ENCODE measurements around the gene CFB. TPM values are rescaled to one million over a fixed set of nuclear protein-coding genes. Genes with fewer than 3 reads are reported as not detected.

Gene CFB
- polyA plus RNA-seq, 1 of the 3 experiments (the other 2 are of a cell fraction), result 42.1 TPM

DNA sequence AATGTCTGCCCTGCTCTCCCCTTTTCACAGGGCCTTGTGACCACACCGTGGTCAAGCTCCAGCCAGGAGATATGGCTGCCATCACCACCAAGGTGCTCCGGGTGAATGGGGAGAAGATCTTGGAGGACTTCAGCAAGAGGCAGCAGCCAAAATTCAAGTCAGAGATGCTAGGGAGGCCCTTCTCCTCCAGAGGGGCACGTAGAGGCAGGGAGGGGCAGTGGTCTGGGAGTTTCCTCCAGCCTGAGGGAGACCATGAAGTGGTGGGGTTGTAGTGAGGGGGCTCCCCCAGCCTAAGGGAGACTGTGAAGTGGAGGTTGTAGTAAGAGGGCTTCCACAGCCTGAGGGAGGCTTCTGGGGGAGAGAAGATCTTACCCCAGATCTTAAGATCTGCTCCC lies 22.0 kb downstream of the CFB start (continued):
- no peak for TF ChIP-seq CTCF (IDR thresholded peaks at IDR 0.05)

DNA sequence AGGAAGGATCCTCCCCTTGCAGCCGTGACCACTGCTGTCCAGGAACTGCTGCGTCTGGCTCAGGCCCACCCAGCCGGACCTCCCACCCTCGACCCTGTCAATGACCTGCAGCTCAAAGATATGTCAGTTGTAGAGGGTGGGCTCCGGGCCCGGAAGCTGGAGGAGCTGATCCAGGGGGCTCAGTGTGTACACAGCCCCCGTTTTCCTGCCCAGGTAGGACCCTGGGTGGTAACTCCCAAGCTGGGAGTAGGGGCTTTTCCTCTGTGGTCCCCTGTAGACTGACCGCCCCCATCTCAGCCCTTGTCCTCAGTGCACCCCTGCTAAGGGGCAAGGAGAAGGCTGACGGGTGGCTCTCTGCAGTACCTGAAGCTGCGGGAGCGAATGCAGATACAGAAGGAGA lies 22.4 kb downstream of the CFB start:
- H2AFZ ChIP-seq (ENCODE audit: low read depth), result no peak overlapping the region
- ChIA-PET POLR2A (interaction anchor here (1.0 to 3.8 kb wide), 2 partner anchors 9 to 173 kb away, joined by 3 to 20 read pairs; partner anchors contain the start of genes NELFE, SKIC2 and VARS1), CTCF (interaction anchor here (5.1 to 5.2 kb wide), 2 partner anchors 9 to 16 kb away, joined by 19 to 29 read pairs; partner anchors contain the start of genes NELFE and SKIC2)
- no peaks in the 10 kb centered on the region for H3K9me2 ChIP-seq
- H3K9me3 ChIP-seq, result no peaks in the 10 kb centered on the region
- H3F3A ChIP-seq (replicated peaks; ENCODE audit: insufficient read depth), result peaks cover 10% of the 10 kb centered on the region
- H3K4me3 ChIP-seq (ENCODE audit: low read depth in 2 of 2, low read length in 1 of 2), result no peak overlapping the region
- no peaks in the 10 kb centered on the region for H3K27me3 ChIP-seq (ENCODE audit: insufficient read depth)
- TF ChIP-seq ELF1 (IDR thresholded peaks at IDR 0.05) (no peak), MEF2A (IDR thresholded peaks at IDR 0.05; ENCODE audit: borderline replicate concordance, low read depth) (no peak), CHD2 (IDR thresholded peaks at IDR 0.05; ENCODE audit: low read length, partially characterized antibody) (no peak)
- peaks cover 25 to 66% of the 10 kb centered on the region in 2 experiments for H3K36me3 ChIP-seq (replicated peaks in 1 of 2; ENCODE audit: control insufficient read depth in 1 of 2, insufficient read depth in 2 of 2, low read length in 1 of 2)
- H4K20me1 ChIP-seq (ENCODE audit: insufficient read depth), result no peaks in the 10 kb centered on the region
- DNase-seq, result no peak
- no peak overlapping the region for H3K4me2 ChIP-seq
- WGBS (ENCODE audit: low lambda C conversion rate), result 87% methylated on average over 6 of the region's 11 CpGs
- peaks cover 26% of the 10 kb centered on the region for H3K79me2 ChIP-seq (ENCODE audit: insufficient read depth)
- peaks cover 5 to 25% of the 10 kb centered on the region in 2 experiments; a peak in 3 of 4 replicates for H3K4me1 ChIP-seq (ENCODE audit: control insufficient read depth in 1 of 2, insufficient read depth in 2 of 2, low read depth in 1 of 2, low read length in 1 of 2)
- no peak overlapping the region for H3K9ac ChIP-seq
- no peak overlapping the region for H3K27ac ChIP-seq (ENCODE audit: low read depth in 2 of 2, low read length in 1 of 2)

GRCh38 chr6:31968791-31969711 lies 23.2 kb downstream of the CFB start:
- ChIA-PET CTCF (interaction anchor here (5.1 to 5.2 kb wide), 2 partner anchors 10 to 17 kb away, joined by 19 to 29 read pairs; partner anchors contain the start of genes NELFE and SKIC2), POLR2A (interaction anchor here (3.8 kb wide), 1 partner anchor 10 kb away, joined by 20 read pairs; the partner anchor contains the start of genes NELFE and SKIC2)
- Histone ChIP-seq H3F3A (replicated peaks; ENCODE audit: insufficient read depth) (peaks cover 10% of the 10 kb centered on the region), H3K27me3 (ENCODE audit: insufficient read depth) (no peaks in the 10 kb centered on the region), H3K79me2 (ENCODE audit: insufficient read depth) (peaks cover 33% of the 10 kb centered on the region), H3K9ac (no peak overlapping the region), H3K4me2 (no peak overlapping the region), H4K20me1 (ENCODE audit: insufficient read depth) (no peaks in the 10 kb centered on the region), H3K4me3 (ENCODE audit: low read depth in 2 of 2, low read length in 1 of 2) (no peak overlapping the region), H2AFZ (ENCODE audit: low read depth) (no peak overlapping the region), H3K9me2 (no peaks in the 10 kb centered on the region), H3K9me3 (no peaks in the 10 kb centered on the region), H3K4me1 (ENCODE audit: control insufficient read depth in 1 of 2, insufficient read depth in 2 of 2, low read depth in 1 of 2, low read length in 1 of 2) (peaks cover 5 to 26% of the 10 kb centered on the region in 2 experiments; a peak in 3 of 4 replicates), H3K27ac (ENCODE audit: low read depth in 2 of 2, low read length in 1 of 2) (peak overlapping the region in 1 of 2 experiments; percentile 15; a peak in 2 of 4 replicates), H3K36me3 (replicated peaks in 1 of 2; ENCODE audit: control insufficient read depth in 1 of 2, insufficient read depth in 2 of 2, low read length in 1 of 2) (peaks cover 21 to 58% of the 10 kb centered on the region in 2 experiments)
- TF ChIP-seq MXI1 (IDR thresholded peaks at IDR 0.05; ENCODE audit: low read depth, low read length) (no peak), GABPA (IDR thresholded peaks at IDR 0.05; ENCODE audit: low read depth) (no peak)
- DNase-seq, result no peak
- WGBS (ENCODE audit: low lambda C conversion rate), result 94% methylated on average over 15 of the region's 23 CpGs
